NCI-H460 (cell line): ENCODE results near the gene PTX4. TPM values are rescaled to one million over a fixed set of nuclear protein-coding genes. Genes with fewer than 3 reads are reported as not detected.
"Not testable (repeated sequence)": the region's sequence is repeated elsewhere in the genome, so short reads cannot be mapped to it uniquely, and the experiment has no call there.

Source experiments
- DNase-seq: peaks from one replicate; pipeline ENCODE4 v3.0.0-alpha.2; 2016; ENCODE audit warnings: low read depth; ENCODE audit errors: extremely low read depth
- total RNA-seq: library from RNA; depleted of rRNA; stranded (reverse); fragments of >200 nt; shearing (Covaris generic); gene quantifications from 2 replicates; pipeline ENCODE4 v1.2.3, GENCODE V29; 2014

PTX4 gene
- total RNA-seq, 1 experiment from 2014 or later = 0.15 TPM

DNA sequence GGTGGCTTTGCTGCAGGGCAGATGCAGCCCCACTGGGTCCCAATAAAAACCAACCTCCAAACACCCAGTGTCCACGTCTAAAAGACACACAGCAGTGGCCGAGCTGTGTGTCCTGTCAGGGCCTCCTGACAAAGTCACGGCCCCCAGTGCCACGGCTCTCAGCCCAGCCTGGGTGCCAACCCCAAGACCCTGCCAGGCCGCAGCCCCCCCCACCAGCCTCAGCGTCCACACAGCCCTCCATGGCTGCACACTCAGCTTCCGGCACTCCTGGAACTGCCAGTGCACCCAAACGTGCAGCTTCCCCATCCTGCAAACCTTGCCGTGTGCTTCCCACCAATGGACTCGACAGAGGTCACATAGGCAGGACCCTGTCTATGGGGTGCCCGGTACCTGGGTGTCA, 40.8 kb downstream of the PTX4 start:
- DNase-seq = no peak

DNA sequence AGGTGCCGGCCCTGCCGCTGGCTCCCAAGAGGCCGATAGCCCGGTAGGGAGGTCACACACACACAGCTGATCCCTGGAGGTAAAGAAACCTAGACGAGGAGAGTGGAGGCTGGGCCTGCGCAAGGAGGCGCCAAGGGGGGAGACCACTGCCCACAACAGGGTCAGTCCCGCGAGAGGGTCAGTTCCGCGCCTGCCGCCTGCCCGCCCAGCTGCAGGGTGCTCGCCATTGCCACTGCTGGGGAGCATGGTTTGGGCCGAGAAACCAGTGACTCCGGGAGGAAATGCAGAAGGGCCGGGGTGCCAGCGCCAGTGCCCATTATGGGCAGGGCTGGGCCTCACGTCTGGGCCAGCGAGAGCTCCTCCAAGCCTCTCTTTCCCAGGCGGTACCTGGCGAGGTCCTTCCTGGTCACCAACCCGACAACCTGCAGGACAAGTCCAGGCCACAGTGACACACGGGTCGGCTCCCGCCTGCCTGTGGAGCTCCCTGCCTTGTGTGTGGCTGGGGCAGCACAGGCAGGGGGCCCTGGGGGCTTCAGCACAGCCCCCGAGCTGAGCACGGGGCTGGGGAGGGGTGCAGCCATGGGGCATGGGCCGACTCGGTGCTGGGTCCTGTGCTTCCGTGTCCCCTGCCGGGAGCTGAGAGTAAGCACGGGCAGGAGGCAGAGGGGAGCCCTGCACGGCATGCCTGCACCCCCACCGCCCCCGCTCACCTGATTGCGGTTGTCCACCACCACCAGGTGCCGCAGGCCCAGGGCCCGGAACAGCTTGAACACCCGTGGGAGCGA, 42.3 kb downstream of the PTX4 start:
- DNase-seq = no peak

DNA sequence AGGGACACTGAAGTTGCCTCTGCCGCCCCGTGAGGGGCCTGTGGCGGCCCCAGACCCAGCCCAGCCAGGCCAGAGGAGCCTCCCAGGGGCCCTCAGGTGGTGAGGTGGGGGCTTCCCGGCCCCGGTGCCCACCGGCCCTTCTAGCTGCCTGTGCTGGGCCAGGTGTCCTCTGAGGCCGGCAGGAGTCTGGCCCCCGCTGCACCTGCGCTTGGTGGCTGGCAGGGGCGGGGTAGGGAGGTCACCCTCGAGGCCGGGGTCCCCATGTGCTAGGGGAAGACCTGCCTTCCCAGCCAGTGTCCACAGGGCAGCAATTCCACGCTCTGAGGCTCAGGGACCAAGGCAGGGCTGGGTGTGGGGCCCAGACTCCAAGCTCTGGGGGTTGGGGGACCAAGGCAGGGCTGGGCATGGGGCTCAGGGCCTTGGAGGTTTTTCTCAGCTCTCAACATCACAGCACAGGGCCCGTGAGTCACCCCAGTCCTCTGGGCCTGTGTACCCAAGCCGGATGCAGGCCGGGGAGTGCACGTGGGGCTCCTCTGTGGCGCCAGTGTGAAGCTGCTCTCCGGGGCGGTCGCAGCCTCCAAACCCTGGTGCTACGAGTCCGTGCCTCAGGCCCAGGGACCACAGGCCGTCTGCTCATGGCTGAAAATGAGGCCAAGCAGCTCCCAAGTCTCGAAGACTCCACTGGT, 43.1 kb downstream of the PTX4 start:
- no peak for DNase-seq

DNA sequence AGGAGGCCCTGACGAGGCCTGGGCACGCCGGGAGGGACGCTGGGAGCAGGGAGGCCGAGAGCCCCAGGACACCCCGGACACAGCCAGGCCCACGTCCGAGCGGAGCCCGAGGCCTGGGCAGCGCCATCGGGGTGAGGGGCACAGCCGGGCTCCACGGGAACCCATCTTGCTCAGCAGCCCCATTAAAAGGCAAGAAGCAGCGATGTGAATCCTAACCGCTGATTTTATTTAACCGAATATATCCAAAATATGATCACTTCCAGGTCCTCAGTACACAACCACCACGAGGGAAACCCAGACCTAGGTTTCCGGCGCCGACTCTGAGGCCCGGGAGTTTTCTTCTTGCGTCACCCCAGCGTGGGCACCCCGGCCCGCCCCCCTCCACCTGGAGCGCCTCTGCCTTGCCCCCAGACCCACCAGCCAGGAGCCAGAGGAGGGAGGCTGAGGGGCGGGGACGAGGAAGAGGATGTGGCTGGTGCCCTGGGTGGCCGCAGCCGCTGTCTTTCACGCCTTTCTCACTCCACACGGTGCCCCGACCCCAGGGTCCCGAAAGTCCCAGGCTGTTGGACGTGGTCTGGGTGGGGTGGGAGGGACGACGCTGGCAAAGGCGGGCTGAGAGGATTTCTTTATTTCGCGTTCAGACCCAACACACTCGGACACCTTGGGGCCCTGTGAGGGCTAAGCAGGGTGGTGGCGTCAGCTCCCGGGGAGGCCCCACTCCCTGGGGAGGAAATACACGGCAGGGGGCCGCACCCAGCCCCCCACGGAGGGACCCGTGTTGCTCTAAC, 43.8 kb downstream of the PTX4 start:
- no peak for DNase-seq

DNA sequence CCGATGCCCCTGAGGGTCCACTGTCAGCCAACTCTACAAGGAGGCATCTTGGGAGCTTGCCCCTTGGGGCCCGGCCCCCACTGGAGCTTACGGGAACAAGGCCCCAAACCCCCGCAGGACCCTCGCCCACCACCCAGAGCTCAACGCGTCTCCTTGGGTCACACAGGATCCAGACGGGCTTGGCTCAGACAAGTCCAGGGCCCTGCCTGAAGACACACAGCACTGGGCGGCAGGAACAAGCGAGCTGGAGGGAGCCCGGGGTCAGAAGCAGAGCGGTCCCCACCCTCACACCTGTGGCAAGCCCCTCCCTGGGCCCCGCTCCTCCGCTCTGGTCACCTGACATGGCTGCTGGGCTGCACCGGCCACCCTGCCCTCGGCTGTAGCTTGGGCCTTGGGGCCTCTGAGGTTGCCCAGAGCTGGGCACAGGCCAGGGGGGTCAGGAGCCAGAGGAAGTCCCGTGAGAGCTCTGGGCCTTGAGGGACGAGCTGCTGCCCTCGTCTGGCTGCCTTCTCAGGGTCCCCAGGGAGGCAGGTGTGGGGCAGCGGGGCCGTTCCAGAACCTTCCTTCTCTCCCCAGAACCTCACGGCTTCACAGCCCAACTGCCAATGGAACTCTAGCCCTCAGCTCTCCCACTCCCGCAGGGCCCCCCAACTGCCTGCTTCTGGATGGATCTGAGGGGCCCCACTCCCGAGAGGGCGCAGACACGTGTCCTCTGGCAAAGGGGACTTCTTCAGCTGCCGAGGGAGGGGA, 44.6 kb downstream of the PTX4 start, which contains the start of gene CCDC154:
Gene CCDC154 (minus strand): TSS at position 577 of the 750 bp plus-strand sequence. CDS start 234 bp downstream, at position 343.
- DNase-seq = no peak

DNA sequence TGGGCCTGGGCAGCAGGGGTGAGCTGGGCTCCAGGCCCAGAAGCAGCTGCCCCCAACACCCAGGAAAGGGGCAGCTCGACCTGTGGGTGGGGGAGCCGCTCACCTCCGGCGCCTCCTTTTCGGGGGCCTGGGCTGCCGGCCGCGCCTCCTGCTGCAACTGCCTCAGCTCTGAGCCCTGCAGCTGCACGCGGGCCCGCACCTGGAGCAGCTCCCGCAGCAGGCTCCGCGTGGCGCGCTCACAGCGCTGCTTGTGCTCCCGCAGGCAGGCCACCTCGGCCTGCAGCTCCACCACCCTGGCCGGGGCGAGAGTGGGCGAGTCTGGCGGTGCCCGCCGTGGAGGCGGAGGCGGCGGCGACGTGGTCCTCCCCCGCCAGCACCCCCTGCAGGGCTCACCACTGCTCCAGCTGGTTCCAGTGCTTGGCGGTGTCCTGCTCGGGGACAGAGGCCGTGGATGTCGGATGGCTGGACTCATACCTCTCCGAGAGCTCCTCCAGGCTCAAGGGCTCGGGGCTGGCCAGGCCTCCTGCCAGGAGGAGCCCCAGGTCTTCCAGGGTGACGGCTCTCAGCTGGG, 45.3 kb downstream of the PTX4 start:
- DNase-seq = no peak

DNA sequence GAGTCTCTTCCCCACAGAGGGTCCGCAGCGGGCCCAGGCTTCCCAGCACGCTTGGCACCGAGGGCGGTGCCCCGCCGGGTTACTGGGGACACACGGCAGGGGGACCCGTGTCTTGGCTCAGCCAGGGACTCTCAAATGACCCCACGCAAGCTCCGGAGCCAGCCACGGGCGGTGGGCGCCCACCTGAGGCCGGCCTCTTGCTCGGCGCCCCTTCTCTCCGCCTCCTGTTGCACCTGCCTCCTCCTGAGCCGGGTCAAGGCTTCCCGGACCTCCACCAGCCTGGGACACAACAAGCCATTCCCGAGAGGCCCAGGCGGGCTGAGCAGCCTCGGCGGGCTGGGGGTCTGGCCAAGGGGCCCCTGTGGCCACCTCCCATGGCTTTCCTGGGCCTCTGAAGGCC, 46.0 kb downstream of the PTX4 start:
- DNase-seq = no peak

DNA sequence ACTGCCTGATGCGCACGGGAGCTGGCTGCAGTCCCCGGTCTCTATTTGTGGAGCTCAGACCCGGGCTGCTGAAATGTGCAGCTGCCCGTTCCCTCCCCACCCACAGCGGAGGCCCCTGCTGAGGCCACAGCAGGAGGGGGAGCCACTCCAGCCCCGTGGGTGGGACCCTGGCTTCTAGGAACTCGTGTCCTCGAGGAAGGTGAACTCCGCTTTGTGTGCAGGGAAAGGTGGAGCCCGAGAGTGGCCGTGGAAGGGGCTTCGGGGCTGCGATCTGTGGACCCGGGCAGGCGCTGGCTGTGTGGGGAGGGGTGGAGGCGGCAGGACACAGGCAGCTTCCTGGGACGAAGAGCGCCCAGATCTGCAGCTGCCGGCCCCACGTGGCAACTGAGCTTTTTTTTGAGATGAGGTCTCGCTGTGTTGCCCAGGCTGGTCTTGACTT, 47.3 kb downstream of the PTX4 start:
- no peak for DNase-seq

DNA sequence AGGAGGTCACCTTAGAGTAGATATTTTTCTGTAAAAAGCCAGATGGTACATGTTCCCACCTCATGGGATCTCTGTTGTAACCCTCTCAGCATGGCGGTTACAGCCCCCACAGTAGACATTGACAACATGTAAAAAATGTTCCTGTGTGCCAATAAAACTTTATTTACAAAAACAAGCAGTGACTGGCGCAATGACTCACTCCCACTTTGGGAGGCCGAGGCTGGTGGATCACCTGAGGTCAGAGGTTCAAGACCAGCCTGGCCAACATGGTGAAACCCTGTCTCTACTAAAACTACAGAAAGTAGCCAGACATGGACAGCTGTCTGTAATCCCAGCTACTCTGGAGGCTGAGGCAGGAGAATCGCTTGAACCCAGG, 49.1 kb downstream of the PTX4 start:
- DNase-seq = not testable (repeated sequence)

DNA sequence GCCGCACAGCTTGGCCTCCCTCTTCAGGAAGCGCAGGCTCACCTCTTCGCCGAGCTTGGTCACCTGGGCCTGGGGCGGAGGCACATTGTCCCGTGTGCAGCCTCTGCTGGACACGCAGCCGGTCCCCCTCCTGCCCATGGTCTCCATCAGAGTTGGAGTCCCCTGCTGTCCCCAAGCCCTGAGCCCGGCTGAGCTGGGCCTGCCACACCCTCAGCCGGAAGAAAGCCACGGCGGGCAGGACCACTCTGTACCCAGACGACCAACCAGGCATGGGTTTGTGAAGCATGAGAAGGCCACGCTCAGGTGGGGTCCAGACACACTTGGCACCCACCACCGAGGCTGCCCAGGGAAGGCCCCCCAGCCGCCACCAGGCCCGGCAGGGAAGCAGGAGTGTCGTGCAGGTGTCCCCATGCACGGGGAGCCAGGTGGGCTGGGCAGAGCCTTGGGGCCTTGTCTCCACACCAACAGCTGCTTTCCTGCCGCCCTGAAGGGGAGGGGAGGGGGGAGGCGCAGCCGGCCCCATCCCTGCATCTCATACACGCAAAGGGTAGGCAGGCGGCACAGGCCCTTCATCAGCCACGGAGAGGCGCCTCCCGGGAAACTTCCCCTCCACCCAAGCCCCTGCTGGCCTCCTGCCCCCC, 49.6 kb downstream of the PTX4 start:
- DNase-seq = no peak

DNA sequence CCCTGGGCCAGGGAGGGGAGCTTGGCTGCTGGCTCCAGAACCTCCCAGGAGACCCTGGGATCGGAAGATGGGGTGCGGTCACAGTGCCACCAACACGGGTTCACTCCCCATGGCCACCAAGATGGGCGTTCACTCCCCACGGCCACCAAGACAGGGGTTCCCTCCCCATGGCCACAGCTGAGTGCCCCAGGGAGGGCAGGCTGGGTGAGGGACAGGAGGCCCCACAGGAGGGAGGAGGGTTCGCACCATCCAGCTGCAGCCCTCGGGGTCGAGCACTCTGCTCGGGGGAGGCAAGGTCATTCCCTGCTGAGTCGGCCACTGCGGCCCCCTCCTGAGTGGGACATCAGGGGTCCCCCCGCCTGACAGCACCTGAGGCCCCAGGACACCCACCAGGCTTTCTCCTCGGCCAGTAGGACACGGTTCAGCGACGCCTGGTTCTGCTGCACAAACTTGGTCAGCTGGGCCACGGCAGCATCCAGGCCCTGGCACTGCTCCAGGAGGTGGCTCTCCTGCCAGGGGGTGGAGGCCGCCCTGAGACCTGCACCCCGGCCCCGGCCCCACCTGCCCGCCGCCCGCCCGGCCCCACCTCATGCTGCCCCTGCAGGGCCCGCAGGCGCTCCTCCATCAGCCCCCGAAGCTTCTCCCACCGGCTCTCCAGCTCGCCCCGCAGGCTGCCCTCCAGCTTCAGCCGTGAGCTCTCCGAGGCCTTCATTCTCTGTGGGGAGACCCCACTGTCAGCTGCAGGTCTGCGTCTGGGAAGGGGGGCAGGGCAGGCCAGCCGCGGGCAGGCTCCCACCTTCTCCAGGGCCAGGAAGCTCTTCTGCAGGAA, 50.3 kb downstream of the PTX4 start:
- no peak for DNase-seq

DNA sequence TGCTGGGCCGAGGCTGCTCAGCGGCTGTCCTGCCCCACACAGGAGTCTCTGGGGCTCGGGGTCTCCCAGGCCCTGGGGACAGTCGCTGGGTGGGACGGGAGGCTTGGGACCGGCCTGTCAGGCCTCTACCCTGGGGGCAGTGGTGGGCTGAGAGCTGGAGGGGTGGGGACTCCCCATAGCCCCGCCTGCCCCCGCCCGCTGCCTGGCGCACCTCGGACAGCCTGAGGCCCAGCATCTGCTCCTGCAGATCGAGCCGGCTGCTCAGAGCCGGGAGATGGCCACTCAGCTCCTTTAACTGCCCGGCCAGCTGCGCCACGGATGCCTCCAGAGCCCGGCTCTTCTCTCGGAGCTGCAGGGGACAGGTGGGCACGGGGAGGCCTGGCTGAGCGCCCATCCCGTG, 51.1 kb downstream of the PTX4 start:
- no peak for DNase-seq

DNA sequence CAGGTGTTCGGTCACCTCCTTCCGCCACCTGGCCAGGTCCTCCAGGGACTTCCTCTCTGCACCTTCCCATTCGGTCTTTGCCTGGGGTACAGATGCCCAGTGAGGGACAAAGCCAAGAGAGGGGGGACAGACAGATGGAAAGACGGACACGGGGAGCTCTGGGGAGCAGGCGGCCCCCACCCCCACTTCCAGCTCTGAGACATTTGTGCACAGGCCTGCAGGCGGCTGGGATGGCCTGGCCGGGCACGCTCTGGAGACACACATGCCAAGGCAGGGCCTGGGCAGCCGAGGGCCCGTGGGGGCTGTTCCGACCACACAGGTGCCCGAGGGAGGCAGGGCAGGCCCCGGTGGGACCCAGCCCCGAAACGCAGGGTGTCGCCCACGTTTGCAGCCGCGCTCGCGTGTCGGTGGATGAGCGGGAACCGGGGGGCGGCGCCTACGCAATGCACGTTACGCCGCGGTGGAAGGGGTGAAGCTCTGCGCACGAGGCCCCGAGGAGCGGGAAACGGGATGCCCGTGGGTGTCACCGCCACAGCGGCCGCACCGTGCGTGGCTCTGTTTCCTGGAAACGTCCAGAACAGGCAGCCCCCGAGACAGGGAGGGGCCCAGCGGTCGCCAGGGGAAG, 51.9 kb downstream of the PTX4 start:
- no peak for DNase-seq

DNA sequence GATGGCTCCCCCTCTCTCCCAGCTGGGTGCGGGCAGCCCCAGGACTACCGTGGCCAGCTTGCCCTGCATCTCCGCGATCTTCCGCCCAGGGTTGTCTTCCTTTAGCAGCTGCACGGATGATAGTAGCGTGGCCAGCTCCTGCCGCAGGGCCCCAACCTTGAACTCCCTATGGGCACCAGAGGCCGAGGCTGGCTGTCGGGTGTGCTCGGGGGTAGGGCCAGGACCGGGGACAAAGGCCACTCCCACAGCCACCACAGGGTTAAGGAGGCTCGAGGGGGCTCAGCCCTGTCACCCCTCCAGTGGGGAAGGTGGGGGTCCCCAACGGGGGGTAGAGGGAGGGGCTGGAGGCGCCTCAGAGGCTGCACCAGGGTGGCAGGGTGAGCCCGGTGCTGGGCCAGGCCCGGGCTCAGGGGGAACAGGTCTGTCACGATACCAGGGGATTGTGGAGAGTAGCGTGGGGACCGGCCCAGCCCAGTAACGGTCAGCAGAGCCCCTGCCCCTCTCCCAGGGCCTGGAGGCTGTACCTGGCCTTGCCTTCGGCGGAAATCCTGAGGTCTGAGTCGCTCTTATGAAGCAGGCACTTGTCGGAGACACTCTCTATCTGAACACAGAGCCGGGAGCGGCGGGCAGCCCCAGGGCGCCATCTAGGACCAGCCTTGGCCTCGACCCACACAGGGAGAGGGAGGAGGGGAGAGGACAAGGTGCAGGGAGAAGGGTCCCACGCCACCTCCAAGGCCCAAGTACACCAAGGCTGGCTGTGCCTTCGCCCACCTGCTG, 52.6 kb downstream of the PTX4 start:
- no peak for DNase-seq
